HEK293T (cell line): Measurements from ENCODE around the gene VAT1L.

Source experiments
- ARNT ChIP-seq: fragments of 450-650 bp; IDR thresholded peaks from 2 replicates; pipeline ENCODE4 v1.6.1; 2017; ENCODE audit warnings: mild to moderate bottlenecking
- ELF4 ChIP-seq: fragments of 450-650 bp; IDR thresholded peaks from 2 replicates; pipeline ENCODE4 v1.6.1; 2017; ENCODE audit warnings: antibody characterized with exemption
- FOXA1 ChIP-seq: fragments of 450-650 bp; IDR thresholded peaks from 2 replicates; pipeline ENCODE4 v1.6.1; 2016; ENCODE audit warnings: mild to moderate bottlenecking
- FOXK2 ChIP-seq: fragments of 450-650 bp; IDR thresholded peaks from 2 replicates; pipeline ENCODE4 v1.6.1; 2016; ENCODE audit warnings: mild to moderate bottlenecking
- FOXM1 ChIP-seq: fragments of 450-650 bp; IDR thresholded peaks from 2 replicates; pipeline ENCODE4 v1.6.1; 2017; ENCODE audit warnings: mild to moderate bottlenecking, borderline replicate concordance
- HDGF ChIP-seq: fragments of 450-650 bp; IDR thresholded peaks from 2 replicates; pipeline ENCODE4 v1.6.1; 2017; ENCODE audit warnings: antibody characterized with exemption, borderline replicate concordance
- L3MBTL2 ChIP-seq: fragments of 450-650 bp; conservative IDR thresholded peaks from 2 replicates; pipeline ENCODE4 v1.6.1; 2016; ENCODE audit warnings: mild to moderate bottlenecking
- LEF1 ChIP-seq: fragments of 450-650 bp; IDR thresholded peaks from 2 replicates; pipeline ENCODE4 v1.6.1; 2017; ENCODE audit warnings: mild to moderate bottlenecking, borderline replicate concordance
- NFRKB ChIP-seq: fragments of 450-650 bp; IDR thresholded peaks from 2 replicates; pipeline ENCODE4 v1.6.1; 2016; ENCODE audit warnings: mild to moderate bottlenecking, moderate library complexity
- PKNOX1 ChIP-seq: fragments of 450-650 bp; IDR thresholded peaks from 2 replicates; pipeline ENCODE4 v1.6.1; 2016
- SP1 ChIP-seq: fragments of 450-650 bp; IDR thresholded peaks from 2 replicates; pipeline ENCODE4 v1.6.1; 2017
- SUZ12 ChIP-seq: fragments of 450-650 bp; IDR thresholded peaks from 2 replicates; pipeline ENCODE4 v1.6.1; 2016; ENCODE audit warnings: mild to moderate bottlenecking
- TARDBP ChIP-seq: fragments of 450-650 bp; IDR thresholded peaks from 2 replicates; pipeline ENCODE4 v1.6.1; 2016
- ZNF384 ChIP-seq: fragments of 450-650 bp; IDR thresholded peaks from 2 replicates; pipeline ENCODE4 v1.6.1; 2016

GRCh38 chr16:77972062-77972392 lies 183.7 kb downstream of the VAT1L start:
- TF ChIP-seq HDGF (no peak), SP1 (no peak), ZNF384 (no peak), FOXK2 (no peak), PKNOX1 (no peak), NFRKB (no peak), LEF1 (no peak), ELF4 (no peak), TARDBP (no peak), SUZ12 (no peak), L3MBTL2 (no peak), ARNT (no peak), FOXA1 (no peak), FOXM1 (no peak)
